GM12892 (cell line): Measurements from ENCODE around the gene RAB35.

ENCODE experiments used
- POLR2A ChIP-seq: IDR thresholded peaks from 2 replicates; pipeline ENCODE4 v1.6.1; 2011; ENCODE audit warnings: low read depth, low read length, control low read depth
- POLR2AphosphoS5 ChIP-seq: IDR thresholded peaks from 2 replicates; pipeline ENCODE4 v1.6.1; 2011; ENCODE audit warnings: low read depth, low read length, control low read depth
- TAF1 ChIP-seq: IDR thresholded peaks from 2 replicates; pipeline ENCODE4 v1.6.1; 2011; ENCODE audit warnings: low read depth, mild to moderate bottlenecking, control low read depth, low read length, borderline replicate concordance

- no peak for TF ChIP-seq POLR2A
- no peak for TF ChIP-seq POLR2AphosphoS5
- no peak for TF ChIP-seq TAF1
Measured at GRCh38 chr12:120078868-120079267, 37.7 kb downstream of the RAB35 start.
